Mammary epithelial cell (primary cell): Measurements from ENCODE around the gene SNAPC4.

Source experiments
- EZH2 ChIP-seq: IDR thresholded peaks from 2 replicates; pipeline ENCODE4 v1.6.1; 2012; ENCODE audit warnings: low read length, inconsistent platforms, borderline replicate concordance
- TF ChIP-seq, protein P1 (sequence below), 2 donors: IDR thresholded peaks in 1 of 2; conservative IDR thresholded peaks in 1 of 2; 2 replicates each; pipeline ENCODE4 v1.5.1; 2011 to 2012; ENCODE audit warnings: inconsistent platforms in 2 of 2, low read length in 2 of 2, mild to moderate bottlenecking in 2 of 2, control low read depth in 1 of 2, low read depth in 1 of 2; ENCODE audit not compliant: insufficient read depth in 1 of 2; ENCODE audit errors: extremely low read depth in 1 of 2

DNA sequence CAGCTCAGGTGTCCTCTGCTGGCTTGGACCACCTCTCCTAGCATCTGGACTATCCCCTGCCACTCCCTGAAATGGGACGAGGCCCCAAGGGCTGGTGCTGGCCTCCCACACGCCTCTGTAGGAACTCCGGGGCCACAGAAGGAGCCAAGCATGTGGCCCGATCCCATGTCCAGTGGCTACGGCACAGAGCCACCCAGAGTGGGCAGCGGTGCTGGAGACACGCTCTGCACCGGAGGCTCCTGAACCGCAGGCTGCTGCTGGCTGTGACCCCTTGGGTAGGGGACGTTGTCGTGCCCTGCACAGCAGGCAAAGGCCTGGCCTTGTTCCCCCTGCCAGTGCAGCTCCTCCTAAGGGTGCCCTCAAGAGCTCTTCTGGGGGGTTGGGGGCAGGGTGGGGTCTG lies 20.1 kb downstream of the SNAPC4 start:
- TF ChIP-seq, protein P1, sequence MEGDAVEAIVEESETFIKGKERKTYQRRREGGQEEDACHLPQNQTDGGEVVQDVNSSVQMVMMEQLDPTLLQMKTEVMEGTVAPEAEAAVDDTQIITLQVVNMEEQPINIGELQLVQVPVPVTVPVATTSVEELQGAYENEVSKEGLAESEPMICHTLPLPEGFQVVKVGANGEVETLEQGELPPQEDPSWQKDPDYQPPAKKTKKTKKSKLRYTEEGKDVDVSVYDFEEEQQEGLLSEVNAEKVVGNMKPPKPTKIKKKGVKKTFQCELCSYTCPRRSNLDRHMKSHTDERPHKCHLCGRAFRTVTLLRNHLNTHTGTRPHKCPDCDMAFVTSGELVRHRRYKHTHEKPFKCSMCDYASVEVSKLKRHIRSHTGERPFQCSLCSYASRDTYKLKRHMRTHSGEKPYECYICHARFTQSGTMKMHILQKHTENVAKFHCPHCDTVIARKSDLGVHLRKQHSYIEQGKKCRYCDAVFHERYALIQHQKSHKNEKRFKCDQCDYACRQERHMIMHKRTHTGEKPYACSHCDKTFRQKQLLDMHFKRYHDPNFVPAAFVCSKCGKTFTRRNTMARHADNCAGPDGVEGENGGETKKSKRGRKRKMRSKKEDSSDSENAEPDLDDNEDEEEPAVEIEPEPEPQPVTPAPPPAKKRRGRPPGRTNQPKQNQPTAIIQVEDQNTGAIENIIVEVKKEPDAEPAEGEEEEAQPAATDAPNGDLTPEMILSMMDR (conservative IDR thresholded peaks at IDR 0.05 in 1 of 2, IDR thresholded peaks at IDR 0.05 in 1 of 2; ENCODE audit: extremely low read depth in 1 of 2, insufficient read depth in 1 of 2, low read depth in 1 of 2, low read length in 2 of 2), result no peak
- no peak for TF ChIP-seq EZH2
